Tibial nerve (tissue), 4 donors: ENCODE measurements around the gene CALM1.

Experiments
- EP300 ChIP-seq, 2 donors: sonication (generic); formaldehyde crosslinking; IDR thresholded peaks; one replicate each; pipeline ENCODE4 v1.6.1; 2017; ENCODE audit warnings: antibody characterized with exemption in 2 of 2, mild to moderate bottlenecking in 1 of 2
- POLR2A ChIP-seq, 2 donors: fragments of 450-650 bp; IDR thresholded peaks; one replicate each; pipeline ENCODE4 v1.6.1; 2017; ENCODE audit warnings: antibody characterized with exemption in 2 of 2, mild to moderate bottlenecking in 2 of 2, moderate library complexity in 2 of 2
- TF ChIP-seq, protein P1 (sequence below), 5 experiments: fragments of 200-600 bp in 3 of 5; fragments of 450-650 bp in 2 of 5; sonication (generic) in 3 of 5; IDR thresholded peaks; one replicate each; pipeline ENCODE4 v1.5.1; 2016 to 2019; ENCODE audit warnings: antibody characterized with exemption in 5 of 5, mild to moderate bottlenecking in 3 of 5, moderate library complexity in 2 of 5

DNA sequence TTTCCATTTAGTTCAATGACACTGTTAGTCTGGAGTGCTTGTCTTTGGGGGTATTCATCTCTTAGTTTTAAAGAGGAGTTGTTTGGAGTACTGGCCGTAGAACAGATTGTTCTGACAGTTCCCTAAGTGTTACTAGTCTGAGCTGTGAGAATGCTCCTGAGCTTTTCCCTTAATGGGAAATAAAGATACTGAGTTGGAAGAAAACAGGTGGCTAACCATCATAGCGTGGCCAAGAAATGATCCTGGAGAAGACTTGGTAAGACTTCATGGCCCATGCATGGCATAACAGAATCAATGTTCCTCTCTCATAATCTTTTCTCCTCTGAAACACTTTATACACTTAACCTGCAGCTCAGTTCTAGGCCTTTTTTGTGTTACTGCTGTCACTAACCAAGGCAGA lies 6.2 kb downstream of the CALM1 start:
- TF ChIP-seq, protein P1, sequence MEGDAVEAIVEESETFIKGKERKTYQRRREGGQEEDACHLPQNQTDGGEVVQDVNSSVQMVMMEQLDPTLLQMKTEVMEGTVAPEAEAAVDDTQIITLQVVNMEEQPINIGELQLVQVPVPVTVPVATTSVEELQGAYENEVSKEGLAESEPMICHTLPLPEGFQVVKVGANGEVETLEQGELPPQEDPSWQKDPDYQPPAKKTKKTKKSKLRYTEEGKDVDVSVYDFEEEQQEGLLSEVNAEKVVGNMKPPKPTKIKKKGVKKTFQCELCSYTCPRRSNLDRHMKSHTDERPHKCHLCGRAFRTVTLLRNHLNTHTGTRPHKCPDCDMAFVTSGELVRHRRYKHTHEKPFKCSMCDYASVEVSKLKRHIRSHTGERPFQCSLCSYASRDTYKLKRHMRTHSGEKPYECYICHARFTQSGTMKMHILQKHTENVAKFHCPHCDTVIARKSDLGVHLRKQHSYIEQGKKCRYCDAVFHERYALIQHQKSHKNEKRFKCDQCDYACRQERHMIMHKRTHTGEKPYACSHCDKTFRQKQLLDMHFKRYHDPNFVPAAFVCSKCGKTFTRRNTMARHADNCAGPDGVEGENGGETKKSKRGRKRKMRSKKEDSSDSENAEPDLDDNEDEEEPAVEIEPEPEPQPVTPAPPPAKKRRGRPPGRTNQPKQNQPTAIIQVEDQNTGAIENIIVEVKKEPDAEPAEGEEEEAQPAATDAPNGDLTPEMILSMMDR (IDR thresholded peaks at IDR 0.05), result no peak
- no peak for TF ChIP-seq POLR2A (IDR thresholded peaks at IDR 0.05)
- TF ChIP-seq EP300 (IDR thresholded peaks at IDR 0.05), result no peak
